Glutamatergic neuron (in vitro differentiated cells): ENCODE measurements around the gene ZNF778. TPM values are rescaled to one million over a fixed set of nuclear protein-coding genes. Genes with fewer than 3 reads are reported as not detected.
A peak's percentile ranks its signal among the peaks of the same experiment; 100 is the strongest.

Source experiments
- DNase-seq: peaks from one replicate; pipeline ENCODE4 v3.0.0; 2022
- H3K27ac Mint-ChIP-seq: one replicate; pipeline ENCODE4 v1.8.0; 2020; ENCODE audit warnings: mild to moderate bottlenecking, mixed read lengths, inconsistent platforms; ENCODE audit not compliant: unreplicated experiment
- H3K27me3 Mint-ChIP-seq: one replicate; pipeline ENCODE4 v1.8.0; 2020; ENCODE audit warnings: mild to moderate bottlenecking, moderate library complexity, mixed read lengths, inconsistent platforms; ENCODE audit not compliant: unreplicated experiment
- H3K36me3 Mint-ChIP-seq: one replicate; pipeline ENCODE4 v1.8.0; 2020; ENCODE audit warnings: mild to moderate bottlenecking, mixed read lengths, inconsistent platforms; ENCODE audit not compliant: unreplicated experiment
- H3K4me1 Mint-ChIP-seq: one replicate; pipeline ENCODE4 v1.8.0; 2020; ENCODE audit warnings: mild to moderate bottlenecking, low read depth, mixed read lengths, inconsistent platforms; ENCODE audit not compliant: unreplicated experiment
- H3K4me3 Mint-ChIP-seq: one replicate; pipeline ENCODE4 v1.8.0; 2020; ENCODE audit warnings: mild to moderate bottlenecking, mixed read lengths, inconsistent platforms; ENCODE audit not compliant: unreplicated experiment
- H3K9me3 Mint-ChIP-seq: one replicate; pipeline ENCODE4 v1.8.0; 2020; ENCODE audit warnings: mild to moderate bottlenecking, moderate library complexity, mixed read lengths, inconsistent platforms; ENCODE audit not compliant: unreplicated experiment
- total RNA-seq: library from RNA; stranded (reverse); fragmentation: NEBNext Ultra II Directional; extraction: Animal tissue kit (Norgen Biotek cat#: 25700); gene quantifications from one replicate; pipeline ENCODE4 v1.2.1, GENCODE V29; 2021; ENCODE audit not compliant: unreplicated experiment
- TF ChIP-seq, protein P1 (sequence below): fragments of 200-600 bp; sonication (generic); IDR thresholded peaks from one replicate; pipeline ENCODE4 v1.5.0; 2021; ENCODE audit not compliant: partially characterized antibody, unreplicated experiment

Gene ZNF778
- total RNA-seq, 1 donor from 2014 or later = 36.2 TPM

DNA sequence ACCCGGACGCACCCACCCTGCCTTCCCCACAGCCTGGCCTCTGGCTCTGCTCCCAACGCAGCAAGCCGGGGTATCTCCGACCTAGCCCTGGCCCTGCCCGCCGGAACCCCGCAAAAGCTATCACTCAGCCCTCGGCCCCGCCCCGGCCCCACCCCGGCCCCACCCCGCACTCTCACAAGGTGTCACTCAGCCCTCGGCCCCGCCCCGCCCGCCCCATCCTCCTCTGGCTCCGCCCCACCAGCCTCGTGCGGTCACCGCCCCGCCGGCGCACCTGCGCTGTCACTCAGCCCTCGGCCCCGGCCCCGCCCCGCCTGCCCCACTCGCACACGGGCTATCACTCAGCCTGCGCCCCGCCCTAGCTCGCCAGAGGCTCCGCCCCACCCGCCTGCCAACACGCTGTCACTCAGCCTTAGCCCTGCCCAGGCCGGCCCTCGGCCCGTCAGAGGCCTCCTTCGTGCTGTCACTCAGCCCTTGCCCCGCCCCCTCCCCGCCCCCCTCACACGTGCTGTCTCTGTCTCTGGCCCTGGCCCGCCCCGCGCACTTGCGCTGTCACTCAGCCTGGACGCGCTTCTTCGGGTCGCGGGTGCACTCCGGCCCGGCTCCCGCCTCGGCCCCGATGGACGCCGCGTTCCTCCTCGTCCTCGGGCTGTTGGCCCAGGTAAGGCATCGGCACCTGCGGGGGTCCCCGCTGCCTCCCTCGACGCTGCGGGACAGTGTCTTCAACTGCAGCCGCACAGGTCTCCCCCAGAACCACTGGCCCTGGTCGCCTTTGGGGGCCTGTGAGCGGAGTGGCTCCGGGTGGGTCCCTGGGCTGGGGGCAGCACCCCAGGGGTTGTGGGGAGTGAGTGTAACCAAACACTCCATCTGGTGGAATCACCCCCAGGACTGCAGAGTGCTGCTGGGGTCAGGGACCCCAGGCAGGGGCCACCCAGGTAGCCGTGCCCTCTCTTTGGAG, 46.0 kb upstream of the ZNF778 start, which contains the start of gene CDH15:
TSS of gene CDH15 (plus strand) at position 533 of the 955 bp plus-strand sequence. CDS start at position 617, 84 bp downstream.
- TF ChIP-seq, protein P1, sequence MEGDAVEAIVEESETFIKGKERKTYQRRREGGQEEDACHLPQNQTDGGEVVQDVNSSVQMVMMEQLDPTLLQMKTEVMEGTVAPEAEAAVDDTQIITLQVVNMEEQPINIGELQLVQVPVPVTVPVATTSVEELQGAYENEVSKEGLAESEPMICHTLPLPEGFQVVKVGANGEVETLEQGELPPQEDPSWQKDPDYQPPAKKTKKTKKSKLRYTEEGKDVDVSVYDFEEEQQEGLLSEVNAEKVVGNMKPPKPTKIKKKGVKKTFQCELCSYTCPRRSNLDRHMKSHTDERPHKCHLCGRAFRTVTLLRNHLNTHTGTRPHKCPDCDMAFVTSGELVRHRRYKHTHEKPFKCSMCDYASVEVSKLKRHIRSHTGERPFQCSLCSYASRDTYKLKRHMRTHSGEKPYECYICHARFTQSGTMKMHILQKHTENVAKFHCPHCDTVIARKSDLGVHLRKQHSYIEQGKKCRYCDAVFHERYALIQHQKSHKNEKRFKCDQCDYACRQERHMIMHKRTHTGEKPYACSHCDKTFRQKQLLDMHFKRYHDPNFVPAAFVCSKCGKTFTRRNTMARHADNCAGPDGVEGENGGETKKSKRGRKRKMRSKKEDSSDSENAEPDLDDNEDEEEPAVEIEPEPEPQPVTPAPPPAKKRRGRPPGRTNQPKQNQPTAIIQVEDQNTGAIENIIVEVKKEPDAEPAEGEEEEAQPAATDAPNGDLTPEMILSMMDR = no peak
- Mint-ChIP-seq H3K36me3 (no peaks in the 10 kb centered on the region), H3K9me3 (no peaks in the 10 kb centered on the region), H3K27ac (no peak within 1 kb of the TSS), H3K4me3 (peak within 1 kb of the TSS; percentile 75), H3K4me1 (peaks cover 12% of the 10 kb centered on the region), H3K27me3 (peaks cover 4% of the 10 kb centered on the region)
- DNase-seq = peak; percentile 97

DNA sequence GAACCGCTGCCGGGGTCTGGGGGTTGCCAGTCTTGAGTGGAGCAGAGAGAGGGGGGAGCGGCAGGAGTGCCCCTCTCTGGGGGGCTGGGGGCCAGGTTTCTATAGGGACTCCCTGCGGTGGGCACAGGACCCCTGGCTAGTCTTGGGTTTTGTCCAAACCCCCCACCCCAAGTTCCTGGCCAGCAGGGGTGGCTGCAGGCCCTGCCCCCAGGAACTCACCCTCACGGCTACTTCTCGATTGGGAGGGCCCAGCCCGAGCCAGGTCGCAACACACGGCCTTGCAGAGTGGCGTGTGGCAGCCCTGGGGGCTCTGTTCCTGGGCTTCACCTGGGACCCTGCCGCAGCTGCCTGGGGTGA, 45.4 kb upstream of the ZNF778 start:
- H3K36me3 Mint-ChIP-seq = no peaks in the 10 kb centered on the region
- peaks cover 12% of the 10 kb centered on the region for H3K4me1 Mint-ChIP-seq
- H3K9me3 Mint-ChIP-seq = no peaks in the 10 kb centered on the region
- no peak overlapping the region for H3K4me3 Mint-ChIP-seq
- peaks cover 3% of the 10 kb centered on the region for H3K27me3 Mint-ChIP-seq
- no peak overlapping the region for H3K27ac Mint-ChIP-seq
- TF ChIP-seq, protein P1 = no peak
- no peak for DNase-seq

DNA sequence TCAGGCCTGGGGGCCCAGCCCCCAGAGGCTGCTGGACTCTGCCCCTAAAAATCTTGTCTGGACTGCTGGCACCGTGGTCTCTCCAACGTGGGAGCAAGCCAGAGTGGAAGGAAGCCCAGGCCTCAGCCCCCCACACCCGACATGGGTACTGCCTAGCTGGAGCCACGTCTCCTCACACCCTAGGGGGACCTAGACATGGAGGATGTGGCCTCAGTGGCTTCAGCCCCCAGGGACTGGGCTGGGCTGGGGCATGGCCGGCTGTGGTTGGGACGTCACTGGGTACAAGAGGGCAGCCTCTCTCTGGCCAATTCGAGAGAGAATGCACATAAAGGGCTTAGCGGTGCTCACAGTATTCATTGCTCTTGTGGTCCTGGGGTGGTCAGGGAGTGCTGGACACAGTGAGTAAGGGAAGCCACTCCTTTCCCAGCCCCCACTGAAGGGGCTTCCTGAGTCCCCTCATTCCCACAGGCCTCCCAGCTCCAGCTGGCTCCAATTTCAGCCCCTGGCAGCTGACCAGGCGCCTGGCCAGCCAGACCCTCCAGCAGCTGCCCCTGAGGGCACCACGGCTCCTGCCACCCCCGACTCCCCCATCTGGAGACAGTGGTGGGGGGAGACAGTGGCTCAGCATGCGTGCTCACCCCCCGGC, 44.9 kb upstream of the ZNF778 start:
- Mint-ChIP-seq H3K27me3 (peaks cover 3% of the 10 kb centered on the region), H3K9me3 (no peaks in the 10 kb centered on the region), H3K4me3 (peak overlapping the region; percentile 34), H3K36me3 (no peaks in the 10 kb centered on the region), H3K27ac (no peak overlapping the region), H3K4me1 (peaks cover 12% of the 10 kb centered on the region)
- no peak for DNase-seq
- TF ChIP-seq, protein P1 = no peak

DNA sequence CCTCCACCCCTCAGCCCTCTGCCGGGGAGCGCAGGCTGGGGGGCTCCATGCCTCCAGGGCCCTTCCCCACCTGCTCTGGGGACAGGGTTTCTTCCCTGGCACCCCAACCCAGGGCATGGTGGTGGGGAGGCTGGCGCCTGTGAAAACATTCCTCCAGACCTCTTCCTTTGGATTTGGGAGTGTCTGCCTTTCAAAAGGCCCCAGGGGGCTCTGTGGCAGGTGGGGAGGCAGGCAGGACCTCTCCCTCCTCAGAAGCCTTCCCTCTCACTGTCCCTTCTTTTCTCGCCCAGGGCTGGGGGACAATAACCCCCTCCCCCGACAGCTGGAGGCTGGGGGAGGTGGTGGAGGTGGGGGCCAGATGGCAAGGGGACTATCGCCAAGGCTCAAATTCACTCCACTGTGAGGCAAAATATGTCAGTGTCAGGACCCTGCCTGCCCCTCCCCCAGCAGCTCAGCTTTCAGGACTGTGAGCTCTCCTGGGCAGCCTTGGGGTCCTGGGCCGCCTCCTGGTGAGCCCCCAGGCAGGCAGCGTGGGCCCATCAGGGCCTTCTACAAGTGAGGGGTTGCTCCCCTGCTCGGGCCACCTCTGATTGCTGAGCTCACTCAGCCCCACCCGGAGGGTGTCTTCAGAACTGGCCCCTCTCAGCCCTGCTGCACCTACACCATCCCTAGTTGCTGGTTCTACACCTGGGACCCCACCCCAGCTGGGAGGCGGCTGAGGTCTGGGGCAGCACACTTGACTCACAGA, 44.2 kb upstream of the ZNF778 start:
- DNase-seq = peak; percentile 63
- Mint-ChIP-seq H3K27me3 (peaks cover 3% of the 10 kb centered on the region), H3K27ac (peak overlapping the region; percentile 52), H3K36me3 (no peaks in the 10 kb centered on the region), H3K9me3 (no peaks in the 10 kb centered on the region), H3K4me1 (peaks cover 9% of the 10 kb centered on the region), H3K4me3 (no peak overlapping the region)
- TF ChIP-seq, protein P1 = no peak
